MM.1S (cell line): Measurements from ENCODE around the gene TARS1.

Experiments
- EZH2 ChIP-seq: fragments of 300-600 bp; sonication (generic); optimal IDR thresholded peaks from 2 replicates; pipeline ENCODE3; 2017; ENCODE audit warnings: low read depth, mild to moderate bottlenecking, antibody characterized with exemption, low read length, mixed read lengths
- TF ChIP-seq, protein P1 (sequence below): fragments of 300-600 bp; sonication (generic); IDR thresholded peaks from 2 replicates; pipeline ENCODE4 v1.5.1; 2016; ENCODE audit warnings: antibody characterized with exemption, low read length, mixed read lengths

- no peak for TF ChIP-seq EZH2
- TF ChIP-seq, protein P1, sequence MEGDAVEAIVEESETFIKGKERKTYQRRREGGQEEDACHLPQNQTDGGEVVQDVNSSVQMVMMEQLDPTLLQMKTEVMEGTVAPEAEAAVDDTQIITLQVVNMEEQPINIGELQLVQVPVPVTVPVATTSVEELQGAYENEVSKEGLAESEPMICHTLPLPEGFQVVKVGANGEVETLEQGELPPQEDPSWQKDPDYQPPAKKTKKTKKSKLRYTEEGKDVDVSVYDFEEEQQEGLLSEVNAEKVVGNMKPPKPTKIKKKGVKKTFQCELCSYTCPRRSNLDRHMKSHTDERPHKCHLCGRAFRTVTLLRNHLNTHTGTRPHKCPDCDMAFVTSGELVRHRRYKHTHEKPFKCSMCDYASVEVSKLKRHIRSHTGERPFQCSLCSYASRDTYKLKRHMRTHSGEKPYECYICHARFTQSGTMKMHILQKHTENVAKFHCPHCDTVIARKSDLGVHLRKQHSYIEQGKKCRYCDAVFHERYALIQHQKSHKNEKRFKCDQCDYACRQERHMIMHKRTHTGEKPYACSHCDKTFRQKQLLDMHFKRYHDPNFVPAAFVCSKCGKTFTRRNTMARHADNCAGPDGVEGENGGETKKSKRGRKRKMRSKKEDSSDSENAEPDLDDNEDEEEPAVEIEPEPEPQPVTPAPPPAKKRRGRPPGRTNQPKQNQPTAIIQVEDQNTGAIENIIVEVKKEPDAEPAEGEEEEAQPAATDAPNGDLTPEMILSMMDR: no peak
These were observed 42.3 kb upstream of the TARS1 start for GRCh38 chr5:33398501-33398900.
